ENCODE results near the gene CARMIL3. TPM values are rescaled to one million over a fixed set of nuclear protein-coding genes. Genes with fewer than 3 reads are reported as not detected.

The CARMIL3 gene
- total RNA-seq, 1 donor from 2014 or later, result 0.95 TPM

GRCh38 chr14:24110060-24110459, 58.3 kb downstream of the CARMIL3 start:
- Histone ChIP-seq H3K36me3 (no peaks in the 10 kb centered on the region), H3K27ac (peak overlapping the region; percentile 61), H3K4me1 (peaks cover 27% of the 10 kb centered on the region), H3K4me3 (no peak overlapping the region), H3K9me3 (no peaks in the 10 kb centered on the region), H3K27me3 (ENCODE audit: low read depth) (no peaks in the 10 kb centered on the region)
- intact Hi-C loops (cut with DNase I), result no loop called here
- TF ChIP-seq, protein P1, sequence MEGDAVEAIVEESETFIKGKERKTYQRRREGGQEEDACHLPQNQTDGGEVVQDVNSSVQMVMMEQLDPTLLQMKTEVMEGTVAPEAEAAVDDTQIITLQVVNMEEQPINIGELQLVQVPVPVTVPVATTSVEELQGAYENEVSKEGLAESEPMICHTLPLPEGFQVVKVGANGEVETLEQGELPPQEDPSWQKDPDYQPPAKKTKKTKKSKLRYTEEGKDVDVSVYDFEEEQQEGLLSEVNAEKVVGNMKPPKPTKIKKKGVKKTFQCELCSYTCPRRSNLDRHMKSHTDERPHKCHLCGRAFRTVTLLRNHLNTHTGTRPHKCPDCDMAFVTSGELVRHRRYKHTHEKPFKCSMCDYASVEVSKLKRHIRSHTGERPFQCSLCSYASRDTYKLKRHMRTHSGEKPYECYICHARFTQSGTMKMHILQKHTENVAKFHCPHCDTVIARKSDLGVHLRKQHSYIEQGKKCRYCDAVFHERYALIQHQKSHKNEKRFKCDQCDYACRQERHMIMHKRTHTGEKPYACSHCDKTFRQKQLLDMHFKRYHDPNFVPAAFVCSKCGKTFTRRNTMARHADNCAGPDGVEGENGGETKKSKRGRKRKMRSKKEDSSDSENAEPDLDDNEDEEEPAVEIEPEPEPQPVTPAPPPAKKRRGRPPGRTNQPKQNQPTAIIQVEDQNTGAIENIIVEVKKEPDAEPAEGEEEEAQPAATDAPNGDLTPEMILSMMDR (IDR thresholded peaks at IDR 0.05), result no peak
- DNase-seq, result peak; percentile 59
- no peak for ATAC-seq

DNA sequence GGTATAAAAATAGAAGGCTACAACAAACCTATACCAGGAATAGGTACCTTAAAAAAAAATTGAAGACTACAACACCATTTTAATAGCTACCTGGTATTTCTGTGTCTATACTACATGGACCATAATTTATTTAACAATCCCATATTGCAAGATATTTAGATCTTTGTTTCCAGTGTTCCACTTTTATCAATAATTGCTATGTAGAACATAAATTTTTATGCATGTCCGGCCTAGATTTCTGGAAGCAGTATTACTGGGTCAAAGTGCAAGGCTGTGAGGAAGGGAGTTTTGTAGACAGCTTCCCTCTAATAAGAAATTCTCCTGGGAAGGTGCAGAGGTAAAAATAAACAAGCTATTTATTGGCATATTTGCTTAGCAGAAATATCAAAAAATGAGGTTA, 58.7 kb downstream of the CARMIL3 start:
- no peaks in the 10 kb centered on the region for H3K9me3 ChIP-seq
- no peaks in the 10 kb centered on the region for H3K36me3 ChIP-seq
- H3K27me3 ChIP-seq (ENCODE audit: low read depth), result no peaks in the 10 kb centered on the region
- ATAC-seq (no peak), DNase-seq (no peak)
- H3K4me1 ChIP-seq, result peaks cover 30% of the 10 kb centered on the region
- intact Hi-C loops (cut with DNase I), result no loop called here
- TF ChIP-seq, protein P1 (IDR thresholded peaks at IDR 0.05), result no peak
- H3K4me3 ChIP-seq, result no peak overlapping the region
- no peak overlapping the region for H3K27ac ChIP-seq

GRCh38 chr14:24113379-24113800, 61.6 kb downstream of the CARMIL3 start:
- Histone ChIP-seq H3K27me3 (ENCODE audit: low read depth) (no peaks in the 10 kb centered on the region), H3K4me1 (peaks cover 40% of the 10 kb centered on the region), H3K27ac (peak overlapping the region; percentile 97), H3K9me3 (no peaks in the 10 kb centered on the region), H3K36me3 (peaks cover 19% of the 10 kb centered on the region), H3K4me3 (peak overlapping the region; percentile 77)
- DNase-seq (no peak), ATAC-seq (peak in 1 of 2 donors; percentile 0)
- intact Hi-C loops (cut with DNase I), result no loop called here
- TF ChIP-seq, protein P1 (IDR thresholded peaks at IDR 0.05), result no peak

DNA sequence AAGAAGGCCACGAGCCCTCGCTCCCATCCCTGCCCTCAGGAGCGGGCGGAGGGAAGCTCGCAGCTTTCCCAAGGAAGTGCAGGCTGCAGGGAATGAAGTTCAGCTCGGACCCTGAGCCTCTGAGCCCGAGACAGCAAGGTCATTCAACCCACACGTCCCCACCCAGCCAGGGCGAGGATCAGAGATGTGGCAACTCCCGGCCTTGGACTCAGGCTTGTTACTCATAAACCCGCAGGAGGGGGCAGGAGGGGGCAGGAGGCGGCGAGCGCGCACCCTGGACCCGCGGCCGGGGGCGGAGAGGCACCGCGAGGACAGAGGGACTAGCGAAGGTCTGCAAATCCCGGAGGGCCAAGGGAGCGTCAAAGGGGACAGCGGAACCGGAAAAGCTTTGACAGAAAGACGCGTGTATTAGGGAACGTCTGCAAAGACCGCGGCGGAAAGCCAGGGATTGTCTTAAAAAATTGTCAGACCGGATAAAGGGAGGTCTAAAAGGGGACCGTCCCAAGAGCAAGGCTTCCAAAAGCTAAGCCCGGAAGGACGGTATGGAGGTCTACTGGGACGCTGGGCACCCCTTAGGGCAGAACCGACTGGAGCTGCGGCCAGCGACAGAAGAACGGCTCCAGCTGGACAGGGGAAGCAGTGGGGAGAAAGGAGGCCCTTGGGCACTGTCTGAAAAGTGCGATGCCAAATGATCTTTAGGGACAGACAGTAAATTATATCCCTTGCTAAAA, 62.2 kb downstream of the CARMIL3 start:
- intact Hi-C loops (cut with DNase I), result no loop called here

DNA sequence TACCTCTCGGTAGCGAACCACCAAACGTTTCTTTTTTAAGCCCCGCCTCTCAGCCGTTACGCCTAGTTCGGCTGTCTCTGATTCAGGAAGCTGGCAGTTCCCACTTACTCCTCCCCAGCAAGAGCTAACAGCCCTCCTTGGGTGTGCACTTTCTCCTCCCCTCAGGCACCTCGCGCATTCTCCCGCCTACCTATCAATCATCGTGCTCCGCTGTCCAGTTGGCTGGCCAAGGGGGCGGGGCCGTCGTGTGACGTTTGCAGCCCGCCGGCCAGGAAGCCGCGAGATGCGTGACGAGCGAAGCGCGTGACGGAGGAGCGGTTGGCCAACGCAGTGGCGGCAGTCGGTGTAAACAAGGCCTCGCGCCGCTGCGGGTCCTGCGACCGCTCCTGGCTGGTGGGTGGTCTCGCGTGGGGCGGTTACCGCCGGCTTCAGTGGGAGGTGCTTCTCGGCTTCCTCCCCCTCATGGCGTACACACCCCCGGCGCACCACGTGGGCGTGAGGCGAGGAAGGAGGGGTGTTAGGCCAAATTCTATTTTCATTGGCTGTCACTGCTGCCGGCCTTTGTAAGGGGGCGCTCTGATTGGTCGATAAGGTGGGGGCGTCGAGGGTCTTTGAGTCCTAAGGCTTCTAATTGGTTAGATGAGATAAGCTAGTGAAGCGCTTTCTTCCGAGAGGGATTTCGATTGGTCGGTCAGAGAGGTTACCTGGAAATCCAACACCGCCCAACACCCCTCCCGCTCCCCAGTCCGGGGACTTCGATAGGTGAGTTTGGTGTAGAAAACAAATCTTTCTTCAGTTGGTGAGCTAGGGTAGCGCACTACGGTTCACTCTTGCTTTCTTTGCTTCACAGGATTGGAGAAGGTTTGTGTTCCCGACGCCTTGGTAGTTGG, 63.0 kb downstream of the CARMIL3 start, which contains the start of the genes DCAF11 and NRL:
TSS of gene DCAF11 (plus strand) at position 246 of the 890 bp plus-strand sequence. CDS start 818 bp downstream, outside the sequence.
TSS of gene NRL (minus strand) at position 418 of the 890 bp plus-strand sequence. CDS start 32,101 bp downstream, outside the sequence.
- H3K4me1 ChIP-seq, result peaks cover 28% of the 10 kb centered on the region
- ATAC-seq (peak; percentile 96 to 97), DNase-seq (peak; percentile 98)
- TF ChIP-seq, protein P1 (IDR thresholded peaks at IDR 0.05), result no peak
- no peaks in the 10 kb centered on the region for H3K27me3 ChIP-seq (ENCODE audit: low read depth)
- H3K9me3 ChIP-seq, result no peaks in the 10 kb centered on the region
- H3K36me3 ChIP-seq, result peaks cover 33% of the 10 kb centered on the region
- H3K4me3 ChIP-seq, result peak within 1 kb of the TSS; percentile 77
- peak within 1 kb of the TSS; percentile 97 for H3K27ac ChIP-seq
- intact Hi-C loops (cut with DNase I), result no loop called here

More for the DNA sequence above, 62.2 kb downstream of the CARMIL3 start:
- DNase-seq (peak; percentile 91), ATAC-seq (peak; percentile 67 to 72)
- Histone ChIP-seq H3K4me1 (peaks cover 34% of the 10 kb centered on the region), H3K4me3 (peak overlapping the region; percentile 77), H3K27ac (peak overlapping the region; percentile 97), H3K27me3 (ENCODE audit: low read depth) (no peaks in the 10 kb centered on the region), H3K36me3 (peaks cover 25% of the 10 kb centered on the region), H3K9me3 (no peaks in the 10 kb centered on the region)
- TF ChIP-seq, protein P1 (IDR thresholded peaks at IDR 0.05), result no peak

Data from lower lobe of right lung (tissue), 2 donors.